ENCODE measurements around the gene HECW1. TPM values are rescaled to one million over a fixed set of nuclear protein-coding genes. Genes with fewer than 3 reads are reported as not detected.

HECW1 gene
- total and polyA plus RNA-seq, 2 of the 8 experiments (the other 6 are each of a cell fraction or from before 2014, with no cell fraction given), result 2.9 to 12.7 TPM

Small RNA genes within 50 kb of the gene (microRNA-seq; reads per million reads assigned to microRNA genes)
- 1.1 to 4.5 reads per million in 2 experiments for gene MIR3943 (ENCODE audit: borderline microRNAs expressed in 2 of 2, borderline number of aligned reads in 2 of 2, borderline replicate concordance in 1 of 2)

Small RNA genes within 50 kb of the gene (small RNA-seq; reads per million reads assigned to genes)
- gene MIR3943 (ENCODE audit: insufficient read depth), result 33.4 reads per million, percentile 95 among the genes with 10 or more reads in this experiment
- gene RF00019 (ENCODE audit: insufficient read depth), result not detected
- gene RNU6-575P (ENCODE audit: insufficient read depth), result not detected
- gene RNU7-35P (ENCODE audit: insufficient read depth), result not detected

Other genes with a start within 250 kb of the HECW1 start
- gene C7orf25, start 200.6 kb upstream of the HECW1 start, total RNA-seq (2021; fragmentation: NEBNext Ultra II Directional; extraction: Animal tissue kit (Norgen Biotek cat#: 25700)), result 2.6 and 4.5 TPM in 2 replicates
- 0.70 and 1.3 TPM in 2 replicates for gene C7orf25, start 200.6 kb upstream of the HECW1 start, polyA plus RNA-seq (2011; rRNA removed)
- 243 and 259 TPM in 2 replicates for gene PSMA2, start 180.5 kb upstream of the HECW1 start, total RNA-seq (2021; fragmentation: NEBNext Ultra II Directional; extraction: Animal tissue kit (Norgen Biotek cat#: 25700))
- gene PSMA2, start 180.5 kb upstream of the HECW1 start, polyA plus RNA-seq (2011; rRNA removed), result 92.8 and 211 TPM in 2 replicates
- gene MRPL32, start 180.3 kb upstream of the HECW1 start, total RNA-seq (2021; fragmentation: NEBNext Ultra II Directional; extraction: Animal tissue kit (Norgen Biotek cat#: 25700)), result 94.0 and 97.2 TPM in 2 replicates
- gene MRPL32, start 180.3 kb upstream of the HECW1 start, polyA plus RNA-seq (2011; rRNA removed), result 40.2 and 50.9 TPM in 2 replicates

Measured in H1 (cell line).